ENCODE results near the gene FARS2.

DNA sequence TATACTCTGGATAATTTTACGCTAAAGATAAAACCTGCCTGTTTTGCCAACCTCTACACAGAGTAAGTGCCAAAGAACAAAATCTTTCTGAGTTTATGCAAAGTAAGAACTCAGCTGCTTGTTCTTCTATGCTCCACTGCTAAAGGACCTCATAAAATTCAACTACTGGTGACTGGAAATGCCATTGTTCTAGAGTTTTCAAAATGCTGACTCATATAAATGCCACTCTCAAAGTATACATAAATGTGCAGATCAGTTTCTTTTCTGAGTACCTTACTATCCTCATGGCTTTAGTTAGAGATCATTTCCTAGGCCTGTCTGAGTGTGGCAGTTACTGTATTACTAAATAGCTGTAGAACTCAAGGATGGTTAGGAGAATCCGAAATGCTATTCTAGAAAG is 46.2 kb upstream of the FARS2 start:
- TF ChIP-seq, protein P1, sequence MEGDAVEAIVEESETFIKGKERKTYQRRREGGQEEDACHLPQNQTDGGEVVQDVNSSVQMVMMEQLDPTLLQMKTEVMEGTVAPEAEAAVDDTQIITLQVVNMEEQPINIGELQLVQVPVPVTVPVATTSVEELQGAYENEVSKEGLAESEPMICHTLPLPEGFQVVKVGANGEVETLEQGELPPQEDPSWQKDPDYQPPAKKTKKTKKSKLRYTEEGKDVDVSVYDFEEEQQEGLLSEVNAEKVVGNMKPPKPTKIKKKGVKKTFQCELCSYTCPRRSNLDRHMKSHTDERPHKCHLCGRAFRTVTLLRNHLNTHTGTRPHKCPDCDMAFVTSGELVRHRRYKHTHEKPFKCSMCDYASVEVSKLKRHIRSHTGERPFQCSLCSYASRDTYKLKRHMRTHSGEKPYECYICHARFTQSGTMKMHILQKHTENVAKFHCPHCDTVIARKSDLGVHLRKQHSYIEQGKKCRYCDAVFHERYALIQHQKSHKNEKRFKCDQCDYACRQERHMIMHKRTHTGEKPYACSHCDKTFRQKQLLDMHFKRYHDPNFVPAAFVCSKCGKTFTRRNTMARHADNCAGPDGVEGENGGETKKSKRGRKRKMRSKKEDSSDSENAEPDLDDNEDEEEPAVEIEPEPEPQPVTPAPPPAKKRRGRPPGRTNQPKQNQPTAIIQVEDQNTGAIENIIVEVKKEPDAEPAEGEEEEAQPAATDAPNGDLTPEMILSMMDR (IDR thresholded peaks at IDR 0.05), result no peak
- TF ChIP-seq POLR2A (IDR thresholded peaks at IDR 0.05), result no peak

Measured in vagina (tissue), 2 donors.